HG03439 (cell line): ENCODE data around the gene COL10A1.

Source experiments
- ATAC-seq: cut with Tn5 transposase; IDR thresholded peaks from one replicate; pipeline ENCODE4 v1.9.1; 2021; ENCODE audit warnings: mild to moderate bottlenecking, moderate library complexity; ENCODE audit not compliant: unreplicated experiment

Gene COL10A1

DNA sequence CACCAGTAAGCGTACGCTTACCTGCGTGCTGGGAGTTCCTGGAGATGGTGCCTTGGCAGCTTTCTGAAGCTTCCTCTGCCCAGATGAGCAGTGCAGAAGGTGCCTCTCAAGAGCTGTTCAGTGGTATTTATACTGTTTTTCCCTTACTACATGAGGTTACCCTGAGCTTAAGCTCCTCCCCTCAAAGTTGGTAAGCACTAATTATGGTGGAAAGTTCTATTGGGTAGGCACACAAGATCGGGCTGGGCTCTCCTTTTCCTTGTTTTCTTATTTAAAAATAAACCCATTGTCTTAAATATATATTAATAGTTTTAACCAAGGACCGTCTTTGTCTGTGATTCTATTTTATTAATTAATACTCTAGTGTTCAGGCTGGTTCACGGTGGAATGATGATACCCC, at the start of gene COL10A1:
COL10A1 (minus strand) TSS at position 101 of the 400 bp plus-strand sequence. CDS start 640 bp downstream, outside the sequence.
- no peak for ATAC-seq

DNA sequence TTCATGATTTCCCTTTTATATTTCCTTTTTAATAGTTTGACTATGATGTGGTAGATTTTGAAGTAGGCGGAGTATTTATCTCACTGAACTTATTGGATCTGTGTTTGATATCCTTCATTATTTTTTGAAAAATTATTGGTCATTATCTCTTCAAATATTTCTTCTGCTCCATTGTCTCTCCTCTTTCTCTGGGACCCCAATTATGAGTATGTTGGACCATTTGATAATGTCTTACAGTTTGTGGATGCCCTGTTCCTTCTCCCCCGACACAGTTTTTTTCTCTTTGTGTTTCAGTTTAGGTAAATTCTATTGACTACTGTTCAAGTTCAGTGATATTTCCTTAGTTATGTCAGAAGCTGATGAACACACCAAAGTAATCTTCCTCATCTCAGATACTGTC, 49.4 kb upstream of the COL10A1 start:
- ATAC-seq, result no peak

DNA sequence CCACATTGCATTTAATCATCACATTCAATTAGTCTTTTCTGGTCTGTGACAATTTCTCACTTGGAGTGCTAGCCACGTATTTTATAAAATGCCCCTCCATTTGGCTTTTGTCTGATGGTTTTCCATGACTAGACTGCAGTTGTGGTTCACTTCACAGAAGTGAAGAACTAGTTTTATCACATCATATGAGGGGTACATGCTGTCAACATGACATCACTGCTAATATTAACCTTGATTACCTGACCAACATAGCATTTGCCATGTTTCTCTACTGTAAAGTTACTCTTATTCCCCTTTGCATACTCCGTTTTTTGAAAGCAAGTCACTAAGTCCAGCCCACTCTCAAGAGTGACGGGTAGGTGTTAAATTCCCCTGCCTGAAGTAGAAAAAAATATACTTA, 48.0 kb upstream of the COL10A1 start:
- no peak for ATAC-seq

DNA sequence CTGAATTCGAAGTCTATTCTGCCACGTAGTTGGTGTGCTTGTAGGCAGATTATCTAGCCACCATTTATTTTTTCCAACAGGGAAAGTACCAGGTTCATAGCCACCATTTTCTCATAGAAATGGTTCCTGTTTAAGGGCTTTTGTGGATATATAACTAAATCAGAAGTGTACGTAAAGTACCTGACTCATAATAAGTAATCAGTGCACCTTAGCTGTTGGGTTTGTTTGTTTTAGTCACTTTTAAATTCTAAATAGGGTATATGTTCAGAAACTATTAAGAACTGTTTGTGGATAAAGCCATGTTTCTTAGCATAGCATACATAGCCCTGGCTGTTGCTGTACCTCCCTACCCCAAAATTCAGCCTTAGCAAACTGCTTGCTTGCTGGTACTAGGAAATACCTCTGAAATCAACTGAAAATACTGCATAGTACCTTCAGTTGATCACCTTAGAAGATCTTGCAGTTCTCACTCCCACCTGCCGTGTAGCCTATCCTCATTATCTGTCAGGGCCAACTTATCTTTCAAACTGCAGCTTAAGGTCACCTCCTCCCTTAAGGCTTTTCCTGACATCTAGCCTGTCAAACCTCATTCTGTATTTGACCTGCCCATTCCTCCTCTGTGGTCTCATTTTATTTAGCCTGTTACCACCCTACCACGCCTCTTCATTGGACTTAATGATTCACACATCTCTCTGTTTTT, 44.6 kb upstream of the COL10A1 start:
- no peak for ATAC-seq

- no peak for ATAC-seq
These were observed 43.9 kb upstream of the COL10A1 start for GRCh38 chr6:116169880-116170279.

- ATAC-seq, result no peak
These were observed 42.2 kb upstream of the COL10A1 start for GRCh38 chr6:116168148-116168547.

DNA sequence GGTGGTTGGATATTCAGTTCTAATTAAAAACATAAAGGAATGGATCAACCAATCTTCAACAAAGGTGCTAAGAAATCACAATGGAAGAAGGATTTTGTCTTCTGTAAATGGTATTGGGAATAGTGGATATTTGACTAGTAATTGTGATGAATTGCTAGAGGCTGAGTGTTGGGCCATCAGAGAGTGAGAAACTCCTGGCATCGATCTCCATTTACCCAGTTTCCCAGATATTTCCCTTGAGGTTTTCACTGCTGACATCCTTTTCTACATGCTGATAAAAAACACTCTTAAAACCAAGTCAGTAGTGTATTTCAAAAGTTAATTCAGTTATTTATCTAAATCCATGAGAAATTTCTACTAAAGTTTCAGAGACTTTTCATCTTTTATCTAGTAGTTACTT, 40.4 kb upstream of the COL10A1 start:
- no peak for ATAC-seq

- no peak for ATAC-seq
These were observed 39.7 kb upstream of the COL10A1 start for GRCh38 chr6:116165596-116165995.

GRCh38 chr6:116159782-116160524, 34.0 kb upstream of the COL10A1 start:
- ATAC-seq, result no peak

DNA sequence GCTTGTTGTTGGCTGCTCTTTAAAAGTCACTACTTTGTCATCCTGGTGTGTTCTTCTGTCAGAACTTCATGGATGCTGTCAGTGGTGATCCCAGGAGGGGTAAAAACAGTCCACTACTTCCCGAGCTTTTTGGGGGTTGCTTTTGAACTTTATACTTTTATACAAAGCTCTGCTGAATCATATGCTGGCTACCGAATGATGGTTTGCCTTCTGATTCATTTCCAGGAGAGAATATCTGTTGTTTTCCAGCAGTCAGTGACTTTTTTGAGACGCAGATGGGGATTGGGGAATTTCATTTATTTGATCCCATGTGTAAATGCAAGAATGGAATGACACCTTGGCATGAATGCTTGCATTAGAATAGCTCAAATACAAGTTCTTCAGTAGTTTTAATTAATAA, 32.7 kb upstream of the COL10A1 start:
- no peak for ATAC-seq

DNA sequence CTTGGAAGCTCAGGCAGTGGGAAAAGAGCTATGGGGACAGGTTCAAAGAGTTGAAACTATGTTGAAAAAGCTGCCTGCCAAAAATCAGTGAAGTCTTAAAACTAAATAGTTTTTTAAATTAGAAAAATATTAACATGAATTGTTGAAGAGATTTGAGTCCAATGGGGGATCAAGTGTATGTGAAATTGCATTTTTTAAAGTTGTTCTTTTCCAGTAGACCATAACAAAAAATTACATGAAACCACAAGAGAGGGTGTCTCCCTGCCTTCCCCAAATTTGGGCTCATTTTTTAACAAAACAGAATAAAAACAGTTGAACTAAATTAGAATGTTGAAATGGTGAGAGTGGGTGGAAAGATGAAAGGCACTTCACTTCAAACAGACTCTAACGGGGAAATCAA, 31.5 kb upstream of the COL10A1 start:
- ATAC-seq, result no peak

DNA sequence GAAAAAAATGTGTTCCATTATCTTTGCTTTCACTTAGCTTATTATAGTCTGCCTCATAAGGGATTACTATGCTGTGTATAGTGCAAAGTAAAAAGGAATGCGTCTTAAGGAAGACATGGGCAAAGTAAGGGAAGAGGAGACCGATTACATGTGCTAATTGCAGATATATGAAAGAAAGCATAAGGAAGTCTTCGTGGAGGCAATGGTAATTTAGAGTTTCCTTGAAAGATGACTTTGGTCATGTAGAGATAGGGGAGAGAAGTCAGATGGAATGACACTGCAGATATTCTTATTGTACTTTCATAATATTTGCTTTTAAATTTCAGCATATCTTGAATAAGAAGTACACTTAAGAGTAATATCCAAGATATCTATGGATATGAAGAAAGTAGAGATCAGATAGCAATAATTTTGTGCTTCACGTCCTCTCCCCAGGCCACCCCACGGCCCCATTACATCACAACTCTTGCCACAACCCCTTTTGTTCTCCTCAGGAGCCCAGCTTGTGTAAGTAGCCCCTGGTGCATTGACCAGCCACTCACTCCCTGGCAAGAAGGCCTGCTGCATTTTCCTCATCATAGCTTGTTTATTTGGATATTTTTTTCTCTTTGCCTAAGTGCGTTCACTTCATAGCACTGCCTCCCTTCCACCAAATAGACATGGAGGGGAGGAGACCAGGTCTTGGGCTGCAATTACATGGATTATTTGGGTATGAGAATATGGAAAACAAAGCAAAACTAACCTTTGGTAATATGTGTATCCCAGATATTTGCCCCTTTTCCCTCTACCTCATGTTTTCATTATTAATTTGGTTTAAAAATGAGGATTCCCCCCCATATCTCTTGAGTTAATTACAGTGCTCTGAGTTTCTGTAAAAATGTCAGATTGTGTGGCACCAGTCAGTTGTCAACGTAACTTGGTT, 30.7 kb upstream of the COL10A1 start:
- no peak for ATAC-seq

- no peak for ATAC-seq
These were observed 29.0 kb upstream of the COL10A1 start for GRCh38 chr6:116154887-116155286.

GRCh38 chr6:116152620-116153019, 26.7 kb upstream of the COL10A1 start:
- no peak for ATAC-seq

DNA sequence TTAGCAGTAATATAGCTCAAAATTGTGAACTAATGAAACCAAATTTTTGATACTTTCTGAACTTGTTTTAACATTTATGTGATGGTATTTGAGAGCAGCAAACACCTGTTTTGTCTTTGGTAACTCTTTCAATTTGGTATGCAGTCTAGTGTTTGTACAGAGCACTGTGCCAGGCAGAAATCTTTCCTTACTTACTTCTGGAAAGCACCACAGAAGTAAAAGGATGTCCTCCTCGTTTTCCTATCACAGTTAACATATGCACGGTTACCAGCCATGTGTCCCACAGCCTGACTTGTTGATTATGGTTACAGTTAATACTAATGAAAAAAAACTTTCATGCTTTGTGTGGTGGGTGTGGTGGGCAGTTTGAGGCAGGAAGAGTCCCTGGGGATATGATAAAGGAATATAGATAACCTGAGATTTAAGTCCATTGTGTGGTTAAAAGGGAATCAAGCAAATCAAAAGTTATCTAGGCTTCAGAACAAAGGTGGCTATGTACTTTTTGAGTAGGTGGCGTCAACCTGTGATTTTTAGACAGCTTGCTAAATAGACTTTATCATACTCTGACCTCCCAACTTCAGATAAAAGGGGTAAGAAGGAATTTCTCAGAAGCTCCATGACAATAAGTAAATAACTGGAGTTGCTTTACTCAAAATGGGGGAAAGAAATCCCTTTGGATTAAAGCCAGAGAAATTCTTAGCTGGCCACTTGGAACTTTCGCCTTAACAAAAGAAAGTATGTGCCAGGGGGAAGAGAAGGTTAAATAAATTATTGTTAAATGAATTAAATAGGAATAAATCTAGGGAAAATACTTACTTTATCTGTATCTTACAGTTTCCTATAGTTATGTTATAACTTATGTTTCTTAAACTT, 20.1 kb upstream of the COL10A1 start:
- no peak for ATAC-seq

- no peak for ATAC-seq
These were observed 18.7 kb upstream of the COL10A1 start for GRCh38 chr6:116144605-116145004.

DNA sequence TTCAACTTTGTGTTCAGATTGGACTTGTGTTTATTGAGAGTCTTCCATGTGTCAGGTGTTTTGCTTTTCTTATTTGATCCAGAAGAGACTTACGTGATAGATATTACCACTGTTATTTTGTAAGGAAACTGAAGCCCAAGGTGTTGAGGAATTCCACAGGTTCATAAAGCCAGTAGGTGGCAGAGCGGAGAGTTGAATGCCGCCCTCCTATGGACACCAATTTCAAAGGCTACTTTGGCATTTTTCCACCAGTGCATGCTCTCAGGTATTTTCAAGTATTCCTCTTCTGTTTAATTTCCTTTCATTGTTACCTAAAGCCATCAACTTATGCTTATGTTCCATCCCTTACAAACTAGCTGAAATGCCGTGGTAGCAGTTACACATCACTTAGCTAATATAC, 14.0 kb upstream of the COL10A1 start:
- no peak for ATAC-seq

DNA sequence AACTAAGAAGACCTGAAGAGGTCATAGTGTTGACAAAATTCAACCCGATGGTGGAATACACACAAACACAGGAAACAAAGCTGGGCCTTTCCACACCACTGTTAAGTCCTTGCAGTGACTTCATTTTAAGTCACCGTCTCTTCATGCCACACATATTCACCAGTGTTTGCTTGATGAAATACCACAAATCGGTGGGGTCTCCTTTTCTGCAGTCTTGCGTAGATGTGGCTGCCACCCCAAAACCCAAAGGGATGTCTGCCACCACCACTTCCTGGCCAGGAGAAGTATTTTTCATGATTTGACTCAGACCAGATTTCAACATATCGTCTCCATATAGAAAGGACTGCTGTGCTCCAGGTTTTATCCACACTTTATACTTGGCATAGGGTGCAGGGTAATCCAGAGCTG, 11.0 kb upstream of the COL10A1 start:
- no peak for ATAC-seq

DNA sequence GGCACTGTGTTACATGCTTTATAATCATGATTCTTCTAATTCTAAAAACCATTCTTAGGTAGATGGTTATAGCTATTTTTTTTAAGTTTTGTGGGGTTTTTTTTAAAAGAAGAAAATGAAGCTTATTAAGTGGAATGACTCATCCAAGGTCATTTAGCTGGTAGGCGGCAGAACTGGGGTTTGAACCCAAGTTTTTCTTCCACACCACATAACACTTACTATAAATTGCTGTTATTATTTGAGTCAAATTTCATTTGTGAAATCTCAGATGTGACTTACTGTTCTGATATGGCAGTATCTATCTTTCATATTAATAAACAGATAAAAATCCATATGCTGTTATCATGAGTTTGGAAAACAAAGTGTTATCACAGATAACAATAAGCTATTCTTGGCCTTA, 10.4 kb upstream of the COL10A1 start:
- ATAC-seq, result no peak

GRCh38 chr6:116133453-116133852, 7.5 kb upstream of the COL10A1 start:
- ATAC-seq, result no peak
